ENCODE measurements around the gene USP48.

Gene USP48

GRCh38 chr1:21814241-21814918 is 31.4 kb upstream of the USP48 start:
- TF ChIP-seq MAX (IDR thresholded peaks at IDR 0.05): no peak
- no peak for TF ChIP-seq RAD21 (IDR thresholded peaks at IDR 0.05; ENCODE audit: low read depth)

GRCh38 chr1:21813542-21813941 is 30.6 kb upstream of the USP48 start:
- no peak for TF ChIP-seq USF1 (IDR thresholded peaks at IDR 0.05)
- TF ChIP-seq RAD21 (IDR thresholded peaks at IDR 0.05; ENCODE audit: low read depth): no peak
- TF ChIP-seq FOXM1 (IDR thresholded peaks at IDR 0.05; ENCODE audit: borderline replicate concordance, low read depth): no peak
- TF ChIP-seq CEBPB (IDR thresholded peaks at IDR 0.05): no peak
- TF ChIP-seq EP300 (IDR thresholded peaks at IDR 0.05; ENCODE audit: borderline replicate concordance): no peak
- no peak for TF ChIP-seq ZBTB7A (IDR thresholded peaks at IDR 0.05; ENCODE audit: low read depth)
- no peak for TF ChIP-seq TAF1 (IDR thresholded peaks at IDR 0.05; ENCODE audit: low read depth)
- TF ChIP-seq TCF12 (IDR thresholded peaks at IDR 0.05; ENCODE audit: low read depth): no peak
- TF ChIP-seq REST (IDR thresholded peaks at IDR 0.05; ENCODE audit: low read depth): no peak

- TF ChIP-seq EGR1 (IDR thresholded peaks at IDR 0.05) (no peak), CEBPB (IDR thresholded peaks at IDR 0.05) (no peak), MAX (IDR thresholded peaks at IDR 0.05) (no peak), EP300 (IDR thresholded peaks at IDR 0.05; ENCODE audit: borderline replicate concordance) (no peak), TAF1 (IDR thresholded peaks at IDR 0.05; ENCODE audit: low read depth) (no peak), YY1 (IDR thresholded peaks at IDR 0.05; ENCODE audit: low read depth) (no peak), ZBTB7A (IDR thresholded peaks at IDR 0.05; ENCODE audit: low read depth) (no peak), NFIC (IDR thresholded peaks at IDR 0.05) (no peak), CREB1 (IDR thresholded peaks at IDR 0.05; ENCODE audit: low read depth) (no peak), USF1 (IDR thresholded peaks at IDR 0.05) (no peak), TCF12 (IDR thresholded peaks at IDR 0.05; ENCODE audit: low read depth) (no peak), REST (IDR thresholded peaks at IDR 0.05; ENCODE audit: low read depth) (no peak), FOXM1 (IDR thresholded peaks at IDR 0.05; ENCODE audit: borderline replicate concordance, low read depth) (no peak)
Measured at GRCh38 chr1:21811875-21812305, 28.9 kb upstream of the USP48 start, which contains the start of gene LDLRAD2. Gene LDLRAD2 (plus strand): TSS chr1:21812265. CDS start chr1:21812452, 187 bp downstream.

GRCh38 chr1:21804536-21804935 is 21.6 kb upstream of the USP48 start:
- TF ChIP-seq NFIC (IDR thresholded peaks at IDR 0.05) (no peak), EP300 (IDR thresholded peaks at IDR 0.05; ENCODE audit: borderline replicate concordance) (no peak), TAF1 (IDR thresholded peaks at IDR 0.05; ENCODE audit: low read depth) (no peak), TCF12 (IDR thresholded peaks at IDR 0.05; ENCODE audit: low read depth) (no peak), CEBPB (IDR thresholded peaks at IDR 0.05) (no peak), CREB1 (IDR thresholded peaks at IDR 0.05; ENCODE audit: low read depth) (no peak), REST (IDR thresholded peaks at IDR 0.05; ENCODE audit: low read depth) (no peak), FOXM1 (IDR thresholded peaks at IDR 0.05; ENCODE audit: borderline replicate concordance, low read depth) (no peak), RAD21 (IDR thresholded peaks at IDR 0.05; ENCODE audit: low read depth) (no peak), YY1 (IDR thresholded peaks at IDR 0.05; ENCODE audit: low read depth) (no peak), ZBTB7A (IDR thresholded peaks at IDR 0.05; ENCODE audit: low read depth) (no peak), USF1 (IDR thresholded peaks at IDR 0.05) (no peak), TEAD4 (IDR thresholded peaks at IDR 0.05) (no peak), MAX (IDR thresholded peaks at IDR 0.05) (no peak), EGR1 (IDR thresholded peaks at IDR 0.05) (no peak)

Measured in Ishikawa (cell line).